SK-N-MC (cell line): ENCODE measurements around the gene DCUN1D2.

Experiments used
- EZH2 ChIP-seq: fragments of 200-600 bp; sonication (generic); IDR thresholded peaks from one replicate; pipeline ENCODE4 v1.6.1; 2017; ENCODE audit warnings: antibody characterized with exemption
- POLR2AphosphoS5 ChIP-seq: IDR thresholded peaks from 2 replicates; pipeline ENCODE4 v1.6.1; 2012; ENCODE audit warnings: mild to moderate bottlenecking, low read depth, low read length, borderline replicate concordance

DNA sequence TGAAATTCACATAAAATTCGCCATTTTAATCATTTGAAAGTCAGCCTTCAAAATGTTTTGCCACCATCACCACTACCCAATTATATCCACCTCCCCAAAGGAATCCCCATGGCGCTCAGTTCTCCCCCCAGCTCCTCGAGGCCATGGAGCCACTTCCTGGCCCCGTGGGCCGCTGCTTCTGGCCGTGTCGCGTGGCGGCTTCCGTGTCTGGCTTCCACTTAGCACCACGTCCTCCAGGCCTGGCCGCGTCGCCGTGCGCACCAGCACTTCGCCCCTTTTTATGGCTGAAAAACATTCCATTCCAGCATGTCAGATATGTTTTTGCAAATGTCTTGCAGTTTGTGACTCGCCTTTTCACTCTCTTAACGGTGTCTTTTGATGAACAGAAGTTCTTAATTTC is 46.7 kb upstream of the DCUN1D2 start:
- TF ChIP-seq EZH2 (no peak), POLR2AphosphoS5 (no peak)
